Thyroid gland (tissue), 4 donors: ENCODE data around the gene SCP2D1.

Experiments used
- CTCF ChIP-seq, 6 experiments: fragments of 200-600 bp in 3 of 6; fragments of 450-650 bp in 3 of 6; sonication (generic) in 3 of 6; IDR thresholded peaks; one replicate each; pipeline ENCODE4 v1.5.1; 2016 to 2019; ENCODE audit warnings: antibody characterized with exemption in 6 of 6, mild to moderate bottlenecking in 2 of 6, inconsistent platforms in 1 of 6, moderate library complexity in 1 of 6
- POLR2A ChIP-seq, 2 donors: fragments of 450-650 bp; IDR thresholded peaks; one replicate each; pipeline ENCODE4 v1.6.1; 2017; ENCODE audit warnings: antibody characterized with exemption in 2 of 2, mild to moderate bottlenecking in 2 of 2, moderate library complexity in 1 of 2

GRCh38 chr20:18808712-18809111 lies 4.9 kb upstream of the SCP2D1 start:
- TF ChIP-seq CTCF (IDR thresholded peaks at IDR 0.05): no peak
- TF ChIP-seq POLR2A (IDR thresholded peaks at IDR 0.05): no peak
